GM04503 (cell line): ENCODE measurements around the gene RNF208.
A peak's percentile ranks its signal among the peaks of the same experiment; 100 is the strongest.

Experiments
- DNase-seq: peaks from one replicate; pipeline ENCODE4 v3.0.0-alpha.2; 2012; ENCODE audit warnings: low read depth

The RNF208 gene

DNA sequence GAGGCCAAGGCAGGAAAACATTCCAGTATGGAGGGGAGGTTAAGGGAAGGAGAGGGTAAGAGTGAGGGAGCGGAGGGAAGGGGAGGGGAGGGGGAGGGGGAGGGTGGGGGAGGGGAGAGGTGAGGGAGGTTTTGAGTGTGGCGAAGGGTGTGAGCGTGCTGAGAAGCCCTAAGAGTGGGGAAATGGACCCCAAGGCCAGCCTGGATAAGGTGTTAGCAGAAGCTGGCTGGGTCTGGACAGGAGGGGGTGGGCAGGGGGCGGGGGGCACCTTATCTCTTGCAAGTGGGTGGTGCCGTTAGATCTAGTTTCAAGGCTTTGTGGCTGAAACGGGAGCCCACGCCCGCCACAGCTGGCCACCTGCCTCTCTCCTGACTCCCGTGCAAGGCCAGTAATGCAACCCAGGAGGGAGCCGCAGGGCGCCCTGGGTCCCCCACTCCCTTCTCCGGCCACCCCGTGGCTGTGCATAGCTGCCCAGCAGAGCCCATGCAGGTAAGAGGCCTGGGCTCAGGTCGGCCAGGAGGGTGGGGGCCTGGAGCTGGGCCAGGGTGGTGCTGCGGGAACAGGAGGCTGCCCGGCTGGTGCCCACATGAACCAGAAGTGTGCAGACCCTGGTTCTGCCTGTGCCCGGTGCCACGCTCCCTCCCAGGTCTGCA, 5.9 kb upstream of the RNF208 start:
- no peak for DNase-seq

DNA sequence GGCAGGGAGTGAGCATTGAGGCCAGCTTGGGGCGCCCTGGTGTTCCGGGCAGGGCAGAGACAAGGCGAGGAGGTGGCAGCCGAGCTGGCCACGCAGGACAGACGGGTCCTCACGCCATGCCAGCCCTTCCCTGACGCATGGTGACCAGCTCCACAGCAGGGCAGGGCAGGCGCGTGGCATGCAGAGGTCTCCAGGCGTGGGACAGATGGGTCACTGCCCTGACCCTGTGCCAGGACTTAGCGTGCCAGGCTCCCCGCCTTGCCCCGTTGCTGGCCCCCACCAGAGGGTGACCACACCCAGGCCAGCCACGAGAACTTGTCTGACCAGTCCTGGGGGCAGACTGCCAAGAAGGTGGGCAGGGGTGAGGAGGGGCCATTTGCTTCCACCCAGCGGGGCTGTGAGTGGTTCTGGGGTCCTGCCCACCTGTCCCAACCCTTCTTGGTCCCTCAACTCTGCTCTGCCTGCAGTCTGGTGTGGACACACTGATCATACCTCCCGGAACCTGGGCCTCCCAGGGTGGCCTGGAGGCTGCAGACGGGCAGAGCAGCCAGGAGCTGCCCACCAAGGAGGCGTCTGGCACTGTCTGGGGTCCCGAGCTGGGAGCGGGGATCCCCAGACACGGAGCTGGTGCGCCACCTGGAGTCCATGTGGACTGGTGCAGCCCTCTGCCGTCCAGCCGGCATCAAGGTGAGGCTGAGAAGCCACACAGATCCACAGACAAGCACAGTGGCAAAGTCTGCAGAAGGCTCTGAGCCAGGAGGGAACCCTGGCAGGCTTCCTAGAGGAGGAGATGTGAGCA, 5.2 kb upstream of the RNF208 start, which contains the start of gene RNF224:
Gene RNF224, plus strand, starts transcription at position 449 of the 799 bp plus-strand sequence. CDS start 834 bp downstream, outside the sequence.
- no peak for DNase-seq

DNA sequence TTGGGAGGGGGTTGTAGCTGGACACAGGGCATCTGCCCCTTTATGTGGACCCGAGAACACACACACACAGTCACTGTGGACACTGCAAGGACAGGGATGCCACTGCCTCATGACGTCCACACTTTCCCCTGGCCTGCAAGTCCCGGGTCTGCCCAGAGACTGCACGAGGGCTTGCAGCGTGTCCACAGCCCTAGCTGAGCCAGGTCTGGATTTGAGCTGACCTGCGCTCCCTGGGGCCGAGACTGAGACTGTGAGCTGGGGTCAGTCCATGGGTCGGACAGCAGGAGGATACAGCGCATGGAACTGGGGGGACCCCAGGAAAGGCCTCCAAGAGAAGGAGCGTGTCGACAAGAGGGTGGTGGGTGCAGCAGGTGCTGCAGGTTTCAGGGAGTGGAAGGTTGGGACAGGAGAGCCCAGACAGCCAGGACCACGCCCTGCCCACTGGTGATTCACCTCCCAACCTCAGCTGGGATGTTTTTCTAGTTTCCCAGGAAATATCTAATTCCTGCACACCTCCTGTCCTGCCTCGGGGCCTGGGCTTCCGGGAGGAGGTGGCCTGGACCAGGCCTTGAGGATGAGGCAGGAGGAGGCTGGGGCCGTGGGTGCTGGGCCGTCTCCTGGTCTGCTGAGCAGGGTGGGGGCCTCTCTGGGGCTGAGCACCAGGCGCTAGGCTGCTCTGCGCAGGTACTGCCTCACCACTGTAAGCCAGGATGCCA, 4.5 kb upstream of the RNF208 start:
- no peak for DNase-seq

DNA sequence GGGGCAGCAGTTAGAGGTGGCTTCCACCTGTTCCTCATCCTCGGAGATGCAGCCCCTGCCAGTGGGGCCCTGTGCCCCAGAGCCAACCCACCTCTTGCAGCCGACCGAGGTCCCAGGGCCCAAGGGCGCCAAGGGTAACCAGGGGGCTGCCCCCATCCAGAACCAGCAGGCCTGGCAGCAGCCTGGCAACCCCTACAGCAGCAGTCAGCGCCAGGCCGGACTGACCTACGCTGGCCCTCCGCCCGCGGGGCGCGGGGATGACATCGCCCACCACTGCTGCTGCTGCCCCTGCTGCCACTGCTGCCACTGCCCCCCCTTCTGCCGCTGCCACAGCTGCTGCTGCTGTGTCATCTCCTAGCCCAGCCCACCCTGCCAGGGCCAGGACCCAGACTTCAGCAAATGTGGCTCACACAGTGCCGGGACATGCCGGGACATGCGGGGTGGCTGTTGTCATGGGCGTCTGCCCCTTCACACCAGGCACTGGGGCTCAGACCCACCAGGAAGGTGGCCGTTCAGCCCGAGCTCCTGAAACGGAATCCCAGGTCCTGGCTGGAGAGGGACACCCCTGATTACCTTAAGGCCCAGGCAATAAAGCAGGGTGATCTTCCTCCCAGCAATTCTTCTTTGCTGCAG, 3.8 kb upstream of the RNF208 start:
- DNase-seq, result no peak

DNA sequence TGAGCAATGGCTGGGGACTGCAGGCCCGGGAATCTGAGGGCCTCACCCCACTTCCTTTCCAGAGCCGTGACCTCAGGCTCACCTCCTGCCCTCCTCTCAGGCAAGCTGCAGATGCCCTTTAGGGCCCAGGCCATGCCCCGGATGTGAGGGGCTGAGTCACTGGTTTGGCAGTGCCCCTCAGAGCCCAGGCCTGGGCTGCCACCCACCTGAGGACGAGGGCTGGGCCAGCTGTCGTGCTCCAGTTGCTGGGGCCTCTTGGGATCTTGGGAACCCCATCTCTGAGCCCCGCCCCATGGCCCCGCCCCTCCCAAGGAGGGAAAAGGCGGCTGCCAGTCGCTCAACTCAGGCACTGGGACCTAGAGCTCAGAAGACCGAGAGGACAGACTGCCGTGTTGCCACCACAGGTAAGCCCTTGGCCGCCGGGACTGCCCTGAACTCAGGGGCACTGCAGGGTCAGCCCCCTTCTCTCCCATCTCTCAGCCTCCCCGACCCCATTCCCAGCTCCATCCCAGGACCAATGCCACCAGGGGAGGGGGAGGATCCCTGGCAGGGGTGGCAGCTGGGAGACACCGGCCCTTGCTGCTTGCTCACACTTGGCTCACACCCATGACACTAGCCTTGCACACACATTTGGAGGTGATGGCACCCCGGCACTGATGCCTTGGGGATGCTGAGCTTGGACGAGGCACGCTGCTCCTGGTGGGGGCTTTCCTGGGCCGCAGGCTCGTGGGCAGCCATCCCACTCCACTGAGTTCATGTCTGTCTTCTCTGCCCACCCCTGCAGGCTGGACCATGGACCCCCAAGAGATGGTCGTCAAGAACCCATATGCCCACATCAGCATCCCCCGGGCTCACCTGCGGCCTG, 3.0 kb upstream of the RNF208 start, which contains the start of gene CYSRT1:
Gene CYSRT1, plus strand, starts transcription at position 345 of the 865 bp plus-strand sequence. Its CDS starts 448 bp downstream, at position 793.
- no peak for DNase-seq

DNA sequence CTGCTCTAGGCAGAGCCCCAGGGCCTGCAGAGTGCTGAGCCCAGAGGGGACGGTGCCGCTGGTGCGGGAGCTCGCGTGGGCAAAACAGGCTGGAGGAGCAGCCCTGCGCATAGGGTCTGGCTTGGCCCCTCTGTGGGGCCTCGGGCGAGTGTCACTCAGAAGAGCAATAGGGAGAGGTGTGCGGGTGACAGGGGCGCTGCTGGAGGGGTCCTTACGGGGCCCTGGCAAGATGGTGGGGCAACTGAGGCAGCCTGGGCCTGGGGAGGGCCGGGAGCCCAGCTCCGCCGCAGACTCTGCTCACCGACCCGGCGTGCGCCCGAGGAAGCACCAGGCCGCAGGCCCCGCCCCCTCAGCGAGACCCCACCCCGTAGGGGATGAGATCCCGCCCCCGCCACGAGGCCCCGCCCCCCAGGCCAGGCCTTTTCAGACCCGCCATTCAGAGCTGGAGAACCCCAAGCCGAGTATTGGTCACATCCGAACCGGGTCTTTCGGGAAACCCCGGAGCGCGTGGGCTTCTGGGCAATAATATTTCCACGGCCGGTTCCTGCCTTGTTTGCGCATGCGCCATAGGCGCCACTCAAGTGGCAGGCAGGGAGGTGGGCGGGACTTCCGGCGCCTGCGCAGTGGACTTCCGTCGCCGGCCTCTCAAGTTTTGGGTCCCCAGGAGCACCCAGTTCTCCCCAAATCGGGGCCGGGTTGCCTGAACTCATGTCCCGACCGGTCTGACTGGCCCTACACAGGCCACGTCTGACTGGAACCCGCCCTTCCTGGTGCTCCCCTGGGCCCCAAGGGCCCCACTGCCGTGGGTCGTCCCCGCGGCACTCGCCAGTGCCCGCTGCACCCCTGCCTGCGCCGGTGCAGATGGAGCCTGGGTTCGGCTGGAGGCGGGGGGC, 1.3 kb upstream of the RNF208 start:
- DNase-seq, result peak; percentile 86

DNA sequence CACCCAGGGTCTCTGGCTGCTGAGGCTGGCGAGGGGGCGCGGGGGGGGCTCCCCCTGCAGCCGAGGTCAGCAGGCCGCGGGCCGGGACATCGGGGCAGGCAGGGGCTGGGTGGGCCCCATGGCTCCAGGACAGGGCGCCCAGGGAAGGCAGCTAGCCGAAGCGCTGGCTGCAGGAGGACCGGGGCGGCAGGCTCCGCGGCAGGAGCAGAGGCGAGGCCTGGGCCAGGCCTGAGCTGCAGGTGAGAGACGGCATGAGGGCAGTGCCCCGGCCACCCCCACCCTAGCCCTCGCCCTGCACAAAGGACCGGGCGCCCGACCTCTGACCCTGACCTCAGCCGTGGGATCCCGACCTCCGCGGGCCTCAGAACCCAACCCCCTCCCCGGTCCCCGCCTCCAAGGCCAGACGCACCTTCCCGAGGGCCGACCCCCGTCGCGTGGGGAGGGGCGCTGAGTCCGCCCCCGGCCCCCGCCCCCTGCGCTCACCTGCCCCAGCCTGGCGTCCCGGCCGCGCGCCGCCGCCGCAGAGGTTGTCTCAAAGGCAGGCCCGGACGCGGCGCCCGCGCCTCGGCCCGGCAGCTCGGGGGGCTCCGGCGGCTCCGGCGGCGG, 431 bp downstream of the RNF208 start:
- no peak for DNase-seq

DNA sequence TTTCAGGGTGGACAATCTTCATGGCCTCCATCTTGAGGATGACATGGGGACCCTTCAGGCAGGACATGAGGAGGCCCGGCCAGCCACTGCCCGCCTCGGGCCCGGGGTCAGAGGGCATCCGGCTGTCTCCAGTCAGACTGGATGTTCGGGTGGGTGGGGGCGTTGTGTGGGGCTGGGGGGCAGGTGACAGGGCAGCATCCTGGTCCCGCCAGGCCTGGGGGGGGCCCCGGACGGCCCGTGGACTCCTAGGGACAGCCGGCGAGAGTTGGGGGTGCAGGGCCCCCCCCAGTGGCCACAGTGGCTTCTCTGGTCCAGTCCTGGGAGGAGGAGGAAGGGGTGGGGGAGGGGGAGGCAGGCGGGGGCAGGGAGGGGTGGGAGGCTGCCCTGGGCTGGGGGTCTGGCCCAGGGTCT, 940 bp downstream of the RNF208 start:
- no peak for DNase-seq

DNA sequence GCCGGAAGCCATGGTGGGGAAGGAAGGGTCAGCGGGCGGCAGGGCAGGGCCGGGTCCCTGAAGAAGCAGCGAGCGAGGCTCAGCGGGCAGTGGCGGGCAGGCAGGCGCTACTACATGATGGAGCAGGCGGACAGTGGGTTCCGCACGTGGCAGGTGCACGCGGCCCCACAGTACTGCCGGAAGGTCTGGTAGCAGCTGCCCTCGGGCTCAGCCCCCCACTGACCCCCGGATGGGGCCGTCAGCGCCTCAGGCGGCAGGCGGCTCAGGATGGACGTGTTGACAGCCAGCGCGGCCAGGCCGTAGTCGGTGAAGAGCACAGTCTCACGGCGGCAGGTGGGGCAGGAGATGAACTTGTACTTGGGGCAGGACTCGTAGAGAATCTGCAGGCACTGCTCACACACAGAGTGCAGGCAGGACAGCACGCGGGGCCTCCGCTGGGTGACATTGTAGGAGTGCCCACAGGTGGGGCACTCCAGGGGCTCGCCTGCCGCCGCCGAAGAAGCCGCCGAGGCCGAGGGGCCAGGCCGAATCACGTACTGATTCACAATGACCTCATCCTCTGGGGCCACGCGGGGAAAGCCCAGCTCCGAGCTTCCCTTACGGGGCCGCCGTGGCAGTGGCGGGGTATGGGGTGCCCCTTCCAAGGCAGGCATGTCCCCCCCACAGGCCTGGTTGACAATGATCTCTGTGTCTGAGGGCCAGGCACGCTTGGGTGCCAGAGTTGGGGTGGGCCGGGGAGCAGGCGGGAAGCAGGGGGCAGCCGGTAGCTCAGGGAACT, 1.5 kb downstream of the RNF208 start:
- no peak for DNase-seq

DNA sequence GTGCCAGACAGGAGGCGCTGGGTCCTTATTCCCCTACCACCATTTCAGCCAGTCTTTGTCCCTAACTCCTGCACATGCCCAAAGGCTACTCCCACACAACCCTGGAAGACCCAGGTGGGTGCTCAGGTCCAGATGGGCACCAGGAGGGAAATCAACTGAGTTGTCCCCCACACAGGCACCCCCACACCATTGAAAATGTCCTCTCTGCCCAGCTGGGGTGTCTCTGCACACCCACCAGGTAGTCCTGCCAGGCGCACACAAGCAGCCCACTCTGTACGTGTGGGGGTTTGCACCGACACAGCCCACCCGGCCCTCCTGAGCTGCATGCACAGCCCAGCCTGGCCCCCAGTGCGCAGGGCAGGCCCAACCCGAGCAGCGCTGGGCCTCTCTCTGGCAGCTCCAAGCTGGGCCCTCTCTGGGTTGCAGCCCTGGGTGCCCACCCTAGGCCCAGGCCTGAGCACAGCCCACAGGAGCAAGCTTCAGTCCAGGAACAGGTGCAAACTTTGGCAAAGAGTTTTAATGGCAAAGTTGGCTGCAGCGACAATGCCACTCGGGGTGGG, 2.2 kb downstream of the RNF208 start:
- no peak for DNase-seq

DNA sequence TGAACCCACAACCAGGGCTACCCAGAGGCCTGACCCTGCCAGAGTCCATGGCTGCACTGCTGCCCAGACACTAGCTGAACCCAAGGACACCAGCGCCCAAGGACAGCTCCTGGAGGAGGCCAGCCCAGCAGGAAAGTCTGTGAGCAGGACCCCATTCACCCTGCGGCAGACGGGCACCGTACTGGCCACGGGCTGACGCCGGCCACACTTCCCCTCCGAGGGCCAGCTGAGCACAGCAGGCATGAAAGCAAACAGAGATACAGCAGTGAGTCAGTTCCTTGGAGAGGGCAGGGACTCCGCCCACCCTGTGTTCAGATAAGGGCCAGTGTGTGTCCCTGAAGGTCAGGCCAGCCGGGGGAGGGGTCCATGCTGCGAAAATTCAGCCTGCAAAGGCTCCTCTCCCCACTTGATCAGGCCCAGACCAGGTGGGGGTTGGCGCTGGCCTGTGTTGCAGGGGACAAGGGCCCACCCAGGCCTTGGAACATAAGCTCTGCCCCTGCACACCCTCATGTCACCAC, 3.2 kb downstream of the RNF208 start:
- DNase-seq, result no peak

DNA sequence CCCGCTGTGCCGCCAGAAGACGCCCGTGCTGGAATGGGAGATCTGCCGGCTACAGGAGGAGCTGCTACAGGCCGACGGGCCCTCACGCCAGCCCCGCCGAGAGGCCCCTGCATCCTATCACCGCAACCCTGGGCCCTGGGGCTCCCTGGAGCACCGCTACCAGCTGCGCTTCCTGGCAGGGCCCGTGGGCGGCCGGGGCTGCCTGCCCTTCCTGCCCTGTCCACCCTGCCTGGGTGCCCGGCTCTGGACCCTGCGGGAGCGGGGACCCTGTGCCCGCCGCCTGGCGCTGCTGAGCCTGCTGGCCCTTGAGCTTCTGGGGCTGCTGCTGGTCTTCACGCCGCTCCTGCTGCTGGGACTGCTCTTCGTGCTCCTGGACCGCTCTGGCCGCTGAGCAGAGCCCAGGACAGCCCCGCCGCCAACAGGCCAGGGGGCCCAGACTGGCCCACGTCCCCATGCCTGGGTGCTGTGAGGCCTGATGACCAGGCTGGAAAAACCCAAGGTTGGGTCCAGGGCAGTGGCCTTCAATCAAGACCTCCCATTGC, 3.8 kb downstream of the RNF208 start:
- DNase-seq, result no peak

DNA sequence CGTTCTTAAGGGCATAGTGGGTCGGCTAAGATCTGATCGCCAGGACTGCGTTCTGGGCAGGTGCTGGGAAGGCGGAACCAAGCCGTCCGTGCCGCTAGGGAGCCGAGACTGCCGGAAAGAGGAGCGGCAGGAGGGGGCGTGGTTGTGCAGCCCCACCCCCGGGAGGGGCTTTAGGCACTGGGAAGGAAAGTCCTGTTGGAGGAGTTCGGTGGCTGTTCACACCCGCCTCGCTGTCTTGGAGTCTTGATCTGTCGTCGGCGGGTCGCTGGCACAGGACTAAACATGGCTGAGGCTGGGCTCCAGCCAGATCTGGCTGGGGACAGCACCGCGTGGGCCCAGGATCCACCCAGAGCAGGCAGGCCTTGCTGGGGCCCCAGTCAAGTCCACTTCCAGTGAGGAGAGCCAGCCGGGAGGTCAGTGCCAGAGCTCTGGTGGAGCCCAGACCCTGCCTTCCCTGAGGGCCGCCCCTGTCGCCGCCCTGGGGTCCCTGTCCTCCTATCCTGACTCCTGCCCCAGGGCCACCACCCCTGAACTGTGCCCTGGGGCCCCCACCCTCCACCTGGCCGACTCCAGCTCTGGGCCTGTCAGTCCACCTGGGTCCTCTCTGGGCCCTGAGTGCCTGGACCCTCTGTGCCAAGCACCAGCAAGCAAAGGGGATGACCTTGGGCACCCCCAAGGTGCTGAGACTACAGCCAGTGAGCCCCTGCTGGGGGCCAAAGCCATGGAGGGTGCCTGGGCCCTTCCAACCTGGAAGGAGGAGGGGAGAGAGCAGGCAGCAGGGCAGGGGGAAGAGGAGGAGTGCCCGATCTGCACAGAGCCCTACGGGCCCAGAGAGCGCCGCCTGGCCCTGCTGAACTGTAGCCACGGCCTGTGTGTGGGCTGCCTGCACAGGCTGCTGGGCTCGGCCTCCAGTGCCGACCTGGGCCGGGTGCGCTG, 4.5 kb downstream of the RNF208 start:
- DNase-seq, result no peak

DNA sequence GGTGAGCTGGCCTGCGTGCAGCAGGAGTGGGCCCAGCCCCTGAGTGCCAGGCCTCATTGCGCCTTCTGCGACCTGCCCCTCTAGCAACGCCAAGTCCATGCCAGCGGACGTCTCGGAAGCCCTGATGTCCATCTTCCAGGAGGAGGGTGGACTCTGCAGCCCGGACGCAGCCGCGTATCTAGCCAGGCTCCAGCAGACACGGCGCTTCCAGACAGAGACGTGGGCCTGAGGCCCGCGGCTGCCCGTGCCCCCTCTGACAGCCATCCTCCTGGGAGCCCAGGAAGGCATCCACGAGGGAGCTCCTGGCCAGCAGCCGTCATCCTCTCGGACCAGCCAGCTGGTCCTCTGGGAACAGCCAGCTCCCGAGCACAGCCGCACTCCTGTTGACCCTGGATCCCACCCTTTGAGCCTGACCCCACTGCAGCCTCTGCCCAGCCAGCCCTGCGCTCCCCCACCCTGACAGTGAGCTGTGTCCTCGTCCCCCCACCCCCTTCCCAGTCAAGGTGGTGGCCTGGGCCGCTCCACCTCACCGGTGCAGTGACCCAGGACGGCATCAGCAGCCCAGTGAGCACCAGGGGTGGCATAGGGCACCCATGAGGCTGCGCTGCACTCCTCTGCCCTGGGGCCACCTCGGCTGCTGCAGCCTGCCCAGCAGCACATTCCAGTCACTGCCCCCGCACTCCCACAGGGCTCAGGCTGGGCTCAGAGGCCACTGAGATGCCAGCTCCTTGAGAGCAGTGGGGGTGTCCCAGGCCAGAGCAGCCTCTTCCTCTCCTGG, 5.7 kb downstream of the RNF208 start:
- no peak for DNase-seq

DNA sequence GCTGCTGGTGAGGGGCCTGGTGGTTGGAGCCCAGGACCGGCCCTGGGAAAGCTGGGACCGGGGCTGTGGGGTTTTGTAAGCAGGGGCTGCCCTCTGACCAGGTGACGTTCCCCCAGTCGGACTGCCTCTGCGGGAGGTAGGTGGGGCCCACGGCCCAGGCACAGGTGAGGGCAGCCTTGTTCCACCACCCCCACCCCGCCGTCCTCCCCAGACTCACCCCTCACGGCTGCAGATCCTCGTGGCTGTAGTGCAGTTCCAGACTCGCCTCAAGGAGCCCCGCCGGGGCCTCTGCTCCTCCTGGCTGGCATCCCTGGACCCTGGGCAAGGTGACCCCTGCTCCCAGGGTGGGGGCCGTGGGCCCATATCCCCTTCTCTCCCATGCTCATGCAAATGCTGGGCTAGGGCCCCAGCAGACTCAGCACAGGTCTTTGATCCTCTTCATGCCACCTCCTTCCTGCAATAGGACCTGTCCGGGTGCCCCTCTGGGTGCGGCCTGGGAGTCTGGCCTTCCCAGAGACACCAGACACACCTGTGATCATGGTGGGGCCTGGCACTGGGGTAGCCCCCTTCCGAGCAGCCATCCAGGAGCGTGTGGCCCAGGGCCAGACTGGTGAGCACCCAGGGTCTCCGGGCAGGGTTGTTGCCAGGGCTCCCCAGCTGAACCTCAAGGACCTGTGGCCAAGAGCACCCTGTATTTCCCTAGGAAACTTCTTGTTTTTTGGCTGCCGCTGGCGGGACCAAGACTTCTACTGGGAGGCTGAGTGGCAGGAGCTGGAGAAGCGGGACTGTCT, 6.6 kb downstream of the RNF208 start:
- DNase-seq, result no peak
